Esophagus muscularis mucosa (tissue), 4 donors: ENCODE measurements around the gene CYB5R3. TPM values are rescaled to one million over a fixed set of nuclear protein-coding genes. Genes with fewer than 3 reads are reported as not detected.
A peak's percentile ranks its signal among the peaks of the same experiment; 100 is the strongest.

ENCODE experiments used
- DNase-seq: peaks from one replicate; pipeline ENCODE4 v3.0.0-alpha.2; 2017; ENCODE audit errors: extremely low spot score
- H3K27ac ChIP-seq, 4 donors: fragments of 200-600 bp; sonication (generic); replicated peaks in 1 of 4; 1 replicate in 3 of 4; 2 replicates in 1 of 4; pipeline ENCODE4 v1.5.1; 2016 to 2019; ENCODE audit warnings: mild to moderate bottlenecking in 1 of 4
- H3K27me3 ChIP-seq, 4 donors: fragments of 200-600 bp; sonication (generic); one replicate each; pipeline versions ENCODE4 v1.5.1 to v1.6.0; 2016 to 2019
- H3K36me3 ChIP-seq, 4 donors: fragments of 200-600 bp; sonication (generic); one replicate each; pipeline ENCODE4 v1.5.1; 2016 to 2019
- H3K4me1 ChIP-seq, 4 donors: fragments of 200-600 bp; sonication (generic); one replicate each; pipeline ENCODE4 v1.5.1; 2016 to 2019
- H3K4me3 ChIP-seq, 4 donors: fragments of 200-600 bp; sonication (generic); 1 replicate in 2 of 4; 2 replicates in 2 of 4; pipeline ENCODE4 v1.5.1; 2016 to 2019; ENCODE audit warnings: mild to moderate bottlenecking in 4 of 4, moderate library complexity in 1 of 4
- H3K9me3 ChIP-seq, 4 donors: fragments of 200-600 bp; sonication (generic); 1 replicate in 3 of 4; 2 replicates in 1 of 4; pipeline ENCODE4 v1.5.1; 2016 to 2019
- EP300 ChIP-seq: sonication (generic); formaldehyde crosslinking; IDR thresholded peaks from one replicate; pipeline ENCODE4 v1.6.1; 2017; ENCODE audit warnings: antibody characterized with exemption
- POLR2A ChIP-seq: fragments of 450-650 bp; IDR thresholded peaks from one replicate; pipeline ENCODE4 v1.6.1; 2017; ENCODE audit warnings: antibody characterized with exemption, moderate library complexity, mild to moderate bottlenecking, low read depth
- POLR2AphosphoS5 ChIP-seq, 2 donors: sonication (generic); formaldehyde crosslinking; IDR thresholded peaks; one replicate each; pipeline ENCODE4 v1.6.1; 2017; ENCODE audit warnings: antibody characterized with exemption in 2 of 2
- WGBS: methylation state at CpG from one replicate; pipeline ENCODE4 v1.1.5; 2018; 5-methylcytosine and 5-hydroxymethylcytosine counted together
- intact Hi-C: fragments of 100-400 bp; cut with DNase I; formaldehyde crosslinking; loops from one replicate; pipeline ENCODE4 v1.15.1; 2023
- total RNA-seq, 4 donors: library from RNA; depleted of rRNA; stranded (reverse); fragments of >200 nt; gene quantifications; one replicate each; pipeline versions ENCODE4 v1.1.0 to v1.2.1, GENCODE V29; 2016
- TF ChIP-seq, protein P1 (sequence below), 3 experiments: fragments of 200-600 bp in 2 of 3; fragments of 450-650 bp in 1 of 3; sonication (generic) in 2 of 3; IDR thresholded peaks; one replicate each; pipeline ENCODE4 v1.5.1; 2017 to 2019; ENCODE audit warnings: antibody characterized with exemption in 3 of 3, mild to moderate bottlenecking in 2 of 3, moderate library complexity in 1 of 3

CYB5R3 gene
- total RNA-seq, 4 donors from 2014 or later: 154 to 287 (median 221) TPM

- Histone ChIP-seq H3K4me1 (peaks cover 78 to 82% (median 82%) of the 10 kb centered on the region in 4 donors), H3K4me3 (peak overlapping the region; percentile 37 to 50 (median 40)), H3K9me3 (no peaks in the 10 kb centered on the region), H3K27me3 (no peaks in the 10 kb centered on the region), H3K36me3 (no peaks in the 10 kb centered on the region), H3K27ac (peak overlapping the region; percentile 93 to 98 (median 96))
- 49% methylated on average over 10 of the region's 19 CpGs for WGBS
- intact Hi-C loops: no loop called here
- TF ChIP-seq, protein P1, sequence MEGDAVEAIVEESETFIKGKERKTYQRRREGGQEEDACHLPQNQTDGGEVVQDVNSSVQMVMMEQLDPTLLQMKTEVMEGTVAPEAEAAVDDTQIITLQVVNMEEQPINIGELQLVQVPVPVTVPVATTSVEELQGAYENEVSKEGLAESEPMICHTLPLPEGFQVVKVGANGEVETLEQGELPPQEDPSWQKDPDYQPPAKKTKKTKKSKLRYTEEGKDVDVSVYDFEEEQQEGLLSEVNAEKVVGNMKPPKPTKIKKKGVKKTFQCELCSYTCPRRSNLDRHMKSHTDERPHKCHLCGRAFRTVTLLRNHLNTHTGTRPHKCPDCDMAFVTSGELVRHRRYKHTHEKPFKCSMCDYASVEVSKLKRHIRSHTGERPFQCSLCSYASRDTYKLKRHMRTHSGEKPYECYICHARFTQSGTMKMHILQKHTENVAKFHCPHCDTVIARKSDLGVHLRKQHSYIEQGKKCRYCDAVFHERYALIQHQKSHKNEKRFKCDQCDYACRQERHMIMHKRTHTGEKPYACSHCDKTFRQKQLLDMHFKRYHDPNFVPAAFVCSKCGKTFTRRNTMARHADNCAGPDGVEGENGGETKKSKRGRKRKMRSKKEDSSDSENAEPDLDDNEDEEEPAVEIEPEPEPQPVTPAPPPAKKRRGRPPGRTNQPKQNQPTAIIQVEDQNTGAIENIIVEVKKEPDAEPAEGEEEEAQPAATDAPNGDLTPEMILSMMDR (IDR thresholded peaks at IDR 0.05): no peak
- peak; percentile 47 to 56 for TF ChIP-seq POLR2AphosphoS5 (IDR thresholded peaks at IDR 0.05)
- no peak for DNase-seq
These were observed 3.8 kb downstream of the CYB5R3 start for GRCh38 chr22:42645341-42645937.

- intact Hi-C loops: no loop called here
- H3K4me1 ChIP-seq: peaks cover 77 to 85% (median 84%) of the 10 kb centered on the region in 4 donors
- no peak for DNase-seq
- peak overlapping the region; percentile 93 to 98 (median 96) for H3K27ac ChIP-seq
- H3K36me3 ChIP-seq: no peaks in the 10 kb centered on the region
- H3K4me3 ChIP-seq: peak overlapping the region; percentile 37 to 50 (median 40)
- TF ChIP-seq POLR2AphosphoS5 (IDR thresholded peaks at IDR 0.05) (peak; percentile 8 to 29), POLR2A (no peak)
- TF ChIP-seq, protein P1 (IDR thresholded peaks at IDR 0.05): no peak
- 17% methylated on average over 12 of the region's 22 CpGs for WGBS
- no peaks in the 10 kb centered on the region for H3K27me3 ChIP-seq
- no peaks in the 10 kb centered on the region for H3K9me3 ChIP-seq
These were observed 4.5 kb downstream of the CYB5R3 start for GRCh38 chr22:42644422-42645340.

- TF ChIP-seq POLR2A: no peak
- TF ChIP-seq, protein P1 (IDR thresholded peaks at IDR 0.05): no peak
- TF ChIP-seq EP300: no peak
- no peak for TF ChIP-seq POLR2AphosphoS5 (IDR thresholded peaks at IDR 0.05)
- WGBS: 93% methylated on average over 11 of the region's 14 CpGs
- no peaks in the 10 kb centered on the region for H3K9me3 ChIP-seq
- intact Hi-C loops: no loop called here
- H3K4me1 ChIP-seq: peaks cover 82 to 89% (median 87%) of the 10 kb centered on the region in 4 donors
- no peaks in the 10 kb centered on the region for H3K27me3 ChIP-seq
- DNase-seq: no peak
- H3K4me3 ChIP-seq: peak overlapping the region in 2 of 4 donors; percentile 39 to 40
- no peaks in the 10 kb centered on the region for H3K36me3 ChIP-seq
- H3K27ac ChIP-seq: peak overlapping the region; percentile 93 to 98 (median 96)
These were observed 5.4 kb downstream of the CYB5R3 start for GRCh38 chr22:42643634-42644421.

DNA sequence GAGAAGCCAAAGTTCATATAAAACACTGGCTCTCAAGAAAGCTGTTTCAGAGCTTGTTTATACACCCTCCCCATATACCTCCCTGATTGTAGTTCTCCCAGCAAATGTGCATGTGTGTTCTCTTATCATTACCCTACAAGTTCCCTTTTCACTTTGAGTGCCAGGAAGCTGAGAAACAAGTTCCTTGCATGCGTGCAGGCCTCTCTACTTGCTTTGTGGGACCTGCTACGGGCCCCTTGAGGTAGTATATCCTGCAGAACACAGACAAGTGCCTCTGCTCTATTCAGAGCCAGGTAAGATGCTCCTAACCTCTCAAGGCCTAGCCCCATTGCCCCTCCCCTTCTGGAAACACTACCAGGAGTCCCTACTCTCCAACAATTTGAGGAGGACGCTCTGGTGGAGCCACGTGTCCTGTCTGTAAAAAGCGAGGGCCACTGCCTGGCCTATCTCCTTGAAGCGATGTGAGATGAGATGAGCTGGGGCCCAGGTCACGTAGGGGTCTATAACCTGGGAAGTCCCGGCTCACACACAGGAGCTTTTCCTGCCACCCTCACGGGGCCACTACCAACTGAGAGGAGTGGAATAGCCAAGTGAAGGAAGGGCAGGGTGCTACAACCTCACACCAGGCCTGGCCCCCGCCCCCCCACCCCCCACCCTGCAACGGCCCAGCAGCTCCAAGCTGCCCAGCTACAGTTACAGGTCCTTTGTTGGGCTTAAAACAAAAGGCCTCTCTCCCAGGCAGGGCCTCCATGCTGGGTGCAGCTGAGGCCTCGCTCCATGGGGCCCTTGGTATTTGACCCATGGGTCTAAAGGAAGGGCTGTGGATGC lies 6.2 kb downstream of the CYB5R3 start:
- Histone ChIP-seq H3K4me3 (no peak overlapping the region), H3K27ac (peak overlapping the region; percentile 93 to 98 (median 96)), H3K36me3 (peaks cover 0 to under 1% (median 0%) of the 10 kb centered on the region in 4 donors), H3K9me3 (no peaks in the 10 kb centered on the region), H3K4me1 (peaks cover 79 to 84% (median 81%) of the 10 kb centered on the region in 4 donors), H3K27me3 (no peaks in the 10 kb centered on the region)
- TF ChIP-seq POLR2AphosphoS5 (IDR thresholded peaks at IDR 0.05): no peak
- no peak for TF ChIP-seq EP300
- no peak for TF ChIP-seq POLR2A
- DNase-seq: no peak
- WGBS: 75% methylated on average over 7 of the region's 12 CpGs
- intact Hi-C loops: no loop called here
